K562 (cell line): ENCODE data around the gene PHLPP2. TPM values are rescaled to one million over a fixed set of nuclear protein-coding genes. Genes with fewer than 3 reads are reported as not detected.

Source experiments
- ATAC-seq: fragments of 200-7000 bp; cut with Tn5 transposase; 3 replicates; pipeline ENCODE4 v1.9.1; 2020; ENCODE audit warnings: moderate library complexity
- BruUV-seq: library from RNA; stranded (reverse); fragments of 400-500 nt; replicated peaks from 2 replicates; lab custom pipeline; 2021; lab: Mats Ljungman, UMichigan
- CTCF ChIA-PET: fragments of 300-600 bp; formaldehyde crosslinking; extraction: SDS; loops from one replicate; lab custom pipeline; 2021; ENCODE audit warnings: low intra/inter-chr PET ratio; lab: Yijun Ruan, JAX
- POLR2A ChIA-PET: fragments of 300-600, 350-650 bp; sonication (Branson Sonifier 250); formaldehyde crosslinking; extraction: SDS; loops from one replicate; lab custom pipeline; 2021; ENCODE audit warnings: antibody characterized with exemption, inconsistent platforms; lab: Yijun Ruan, JAX
- DNase-seq, 4 experiments: peaks; one replicate each; pipeline versions ENCODE4 v3.0.0 to v3.0.0-alpha.2; 2011 to 2018; ENCODE audit warnings: low spot score in 3 of 4, mixed read lengths in 3 of 4; ENCODE audit errors: extremely low read depth in 1 of 4
- FAIRE-seq: peaks from 2 replicates; lab custom pipeline; 2011; peaks lifted over from hg19 to GRCh38; lab: Jason Lieb, UNC
- H2AFZ ChIP-seq: 2 replicates; pipeline ENCODE4 v1.6.0; 2011; ENCODE audit warnings: low read depth, low read length, control low read depth, inconsistent platforms
- H3K27ac ChIP-seq: fragments of 200-600 bp; 3 replicates; pipeline ENCODE4 v1.8.0; 2011; ENCODE audit warnings: low read depth, mild to moderate bottlenecking, control low read depth, inconsistent platforms, low read length, moderate library complexity, mixed read lengths; ENCODE audit errors: extremely low read depth
- H3K27me3 ChIP-seq, 2 experiments: fragments of 300-600 bp in 1 of 2; 2 replicates in 1 of 2; 3 replicates in 1 of 2; pipeline versions ENCODE4 v1.6.0 to v1.8.0; 2011; ENCODE audit warnings: inconsistent platforms in 2 of 2, low read length in 2 of 2, mild to moderate bottlenecking in 1 of 2, mixed read lengths in 1 of 2, moderate library complexity in 1 of 2; ENCODE audit not compliant: control insufficient read depth in 2 of 2, insufficient read depth in 2 of 2
- H3K36me3 ChIP-seq: fragments of 300-600 bp; 3 replicates; pipeline ENCODE4 v1.8.0; 2011; ENCODE audit warnings: mild to moderate bottlenecking, low read length, inconsistent platforms; ENCODE audit not compliant: control insufficient read depth, insufficient read depth
- H3K4me1 ChIP-seq, 2 experiments: fragments of 200-600 bp in 1 of 2; replicated peaks in 1 of 2; 2 replicates in 1 of 2; 3 replicates in 1 of 2; pipeline versions ENCODE4 v1.5.1 to v1.8.0; 2011; ENCODE audit warnings: inconsistent platforms in 2 of 2, low read length in 2 of 2, mild to moderate bottlenecking in 1 of 2, mixed read lengths in 1 of 2, moderate library complexity in 1 of 2; ENCODE audit not compliant: control insufficient read depth in 2 of 2, insufficient read depth in 2 of 2
- H3K4me2 ChIP-seq: 2 replicates; pipeline ENCODE4 v1.6.1; 2011; ENCODE audit warnings: low read length, control low read depth, inconsistent platforms, mixed read lengths; ENCODE audit not compliant: insufficient read depth
- H3K4me3 ChIP-seq: fragments of 200-600 bp; sonication (generic), shearing (Covaris generic); 2 replicates; pipeline ENCODE4 v1.5.1; 2016; ENCODE audit warnings: control low read depth, inconsistent platforms
- H3K79me2 ChIP-seq: fragments of 200-600 bp; 3 replicates; pipeline ENCODE4 v1.8.0; 2011; ENCODE audit warnings: low read length, inconsistent platforms; ENCODE audit not compliant: control insufficient read depth, insufficient read depth
- H3K9ac ChIP-seq, 2 experiments: 2 replicates each; pipeline versions ENCODE4 v1.6.0 to v1.6.1; 2011; ENCODE audit warnings: low read depth in 2 of 2, low read length in 2 of 2, control low read depth in 1 of 2, inconsistent platforms in 1 of 2, mild to moderate bottlenecking in 1 of 2, mixed read lengths in 1 of 2; ENCODE audit not compliant: insufficient read depth in 1 of 2
- H3K9me1 ChIP-seq: one replicate; pipeline ENCODE4 v1.6.0; 2011; ENCODE audit warnings: inconsistent platforms, mild to moderate bottlenecking, low read length, moderate library complexity; ENCODE audit not compliant: control insufficient read depth, insufficient read depth
- H3K9me3 ChIP-seq: replicated peaks from 2 replicates; pipeline ENCODE4 v1.5.1; 2011; ENCODE audit warnings: low read depth, low read length, inconsistent platforms; ENCODE audit not compliant: control insufficient read depth, insufficient read depth
- H4K20me1 ChIP-seq: replicated peaks from 2 replicates; pipeline ENCODE4 v1.6.1; 2011; ENCODE audit warnings: low read length, inconsistent platforms, mixed read lengths; ENCODE audit not compliant: control insufficient read depth, insufficient read depth
- AFF4 ChIP-seq: sonication (generic); formaldehyde crosslinking; IDR thresholded peaks from 2 replicates; pipeline ENCODE4 v1.8.0; 2023; ENCODE audit warnings: mild to moderate bottlenecking, missing genetic modification reagents
- CEBPG ChIP-seq, 3 experiments: fragments of 200-800 bp in 1 of 3; sonication (Bioruptor generic) in 1 of 3; sonication (generic) in 1 of 3; formaldehyde crosslinking in 1 of 3; IDR thresholded peaks in 2 of 3; conservative IDR thresholded peaks in 1 of 3; 2 replicates each; pipeline versions ENCODE4 v1.6.1 to v1.8.0; 2016 to 2022; ENCODE audit warnings: missing compliant biosample characterization in 2 of 3, missing genetic modification characterization in 2 of 3, mild to moderate bottlenecking in 1 of 3, missing genetic modification reagents in 1 of 3
- E2F3 ChIP-seq: fragments of 250-450 bp; sonication (Bioruptor Pico); IDR thresholded peaks from 2 replicates; pipeline ENCODE4 v1.4.0; 2020; ENCODE audit warnings: mild to moderate bottlenecking
- GABPB1 ChIP-seq: sonication (generic); formaldehyde crosslinking; IDR thresholded peaks from 2 replicates; pipeline ENCODE4 v1.8.0; 2022; ENCODE audit warnings: mild to moderate bottlenecking, missing genetic modification reagents
- HDAC2 ChIP-seq: fragments of 450-650 bp; IDR thresholded peaks from 2 replicates; pipeline ENCODE4 v1.6.1; 2016; ENCODE audit warnings: mild to moderate bottlenecking
- HMBOX1 ChIP-seq: sonication (generic); IDR thresholded peaks from 2 replicates; pipeline ENCODE4 v1.6.1; 2016
- ILF3 ChIP-seq: fragments of 450-650 bp; IDR thresholded peaks from 2 replicates; pipeline ENCODE4 v1.6.1; 2018; ENCODE audit warnings: antibody characterized with exemption, mild to moderate bottlenecking, moderate library complexity, borderline replicate concordance
- KLF1 ChIP-seq: fragments of 450-650 bp; IDR thresholded peaks from 2 replicates; pipeline ENCODE4 v1.6.1; 2016; ENCODE audit warnings: missing genetic modification characterization, missing compliant biosample characterization
- MIER1 ChIP-seq: fragments of 450-650 bp; IDR thresholded peaks from 2 replicates; pipeline ENCODE4 v1.6.1; 2016; ENCODE audit warnings: antibody characterized with exemption, mild to moderate bottlenecking, low read depth
- MLX ChIP-seq, 2 experiments: fragments of 450-650 bp in 1 of 2; sonication (generic) in 1 of 2; formaldehyde crosslinking; conservative IDR thresholded peaks; 2 replicates each; pipeline versions ENCODE4 v1.4.0 to v1.8.1; 2020 to 2022; ENCODE audit warnings: mild to moderate bottlenecking in 1 of 2, missing genetic modification reagents in 1 of 2
- PHF20 ChIP-seq: fragments of 450-650 bp; IDR thresholded peaks from 2 replicates; pipeline ENCODE4 v1.6.1; 2018; ENCODE audit not compliant: partially characterized antibody
- RHOXF2B ChIP-seq: fragments of 250-450 bp; sonication (Bioruptor Pico); conservative IDR thresholded peaks from 2 replicates; pipeline ENCODE4 v1.5.1; 2021
- STAT6 ChIP-seq: sonication (generic); formaldehyde crosslinking; IDR thresholded peaks from 2 replicates; pipeline ENCODE4 v1.8.1; 2023; ENCODE audit warnings: mild to moderate bottlenecking, missing genetic modification reagents
- XRCC4 ChIP-seq: IDR thresholded peaks from one replicate; pipeline ENCODE4 v1.6.1; 2011; ENCODE audit not compliant: insufficient read depth, insufficient read length; ENCODE audit errors: extremely low read depth
- YBX1 ChIP-seq: fragments of 450-650 bp; IDR thresholded peaks from 2 replicates; pipeline ENCODE4 v1.7.1; 2016; ENCODE audit warnings: mild to moderate bottlenecking
- ZNF311 ChIP-seq: fragments of 250-450 bp; sonication (Bioruptor Pico); IDR thresholded peaks from 2 replicates; pipeline ENCODE4 v1.4.0; 2020; ENCODE audit warnings: mild to moderate bottlenecking, moderate library complexity
- WGBS: fragments of 100-300 bp; shearing (Covaris generic); methylation state at CpG from one replicate; pipeline ENCODE4 v1.1.6; 2016; ENCODE audit warnings: low coverage, mixed read lengths; ENCODE audit not compliant: insufficient coverage; ENCODE audit errors: missing lambda C conversion rate; 5-methylcytosine and 5-hydroxymethylcytosine counted together
- in situ Hi-C: fragments of 300-500 bp; cut with MboI; formaldehyde crosslinking; loops from 4 replicates; pipeline ENCODE4 v1.15.0; 2018; ENCODE audit warnings: inconsistent platforms, mixed read lengths
- intact Hi-C: fragments of 100-400 bp; cut with micrococcal nuclease; formaldehyde crosslinking; loops from 2 replicates; pipeline ENCODE4 v1.14.2; 2022
- polyA plus RNA-seq, 8 experiments: library from polyadenylated mRNA; depleted of rRNA in 4 of 8; stranded (reverse) in 5 of 8; unstranded in 3 of 8; fragments of >200 nt; fragmentation: Nextera tagmentation in 2 of 8; fragmentation: Illumina TruSeq in 1 of 8; extraction: Ambion mirVana in 2 of 8; extraction: Trizol in 1 of 8; gene quantifications; 2 replicates each; pipeline versions ENCODE4 v1.2.1 to v1.2.3, GENCODE V29; 2011 to 2014; ENCODE audit warnings: inconsistent platforms in 1 of 8, missing spikeins in 1 of 8
- total RNA-seq, 7 experiments: library from RNA; depleted of rRNA in 6 of 7; stranded (reverse); fragments of >200 nt in 6 of 7; fragmentation: Illumina TruSeq in 2 of 7; extraction: Trizol in 2 of 7; gene quantifications; 2 replicates each; pipeline versions ENCODE4 v1.2.1 to v1.2.3, GENCODE V29; 2011 to 2021; ENCODE audit warnings: low replicate concordance in 1 of 7

Gene PHLPP2
- total and polyA plus RNA-seq, 9 of the 15 experiments (the other 6 are each of a cell fraction or from before 2014, with no cell fraction given): 0.60 to 7.1 (median 2.6) TPM

GRCh38 chr16:71630808-71631207 is 93.7 kb downstream of the PHLPP2 start:
- ChIA-PET CTCF (no interaction called here), POLR2A (no interaction called here)
- Histone ChIP-seq H3K4me2 (no peak overlapping the region), H3K4me1 (peaks cover 0 to 12% of the 10 kb centered on the region in 2 experiments; a peak in 2 of 5 replicates), H3K36me3 (no peaks in the 10 kb centered on the region), H3K4me3 (no peak overlapping the region), H3K9ac (no peak overlapping the region), H3K79me2 (no peaks in the 10 kb centered on the region), H3K27me3 (peaks cover 27 to 51% of the 10 kb centered on the region in 2 experiments), H3K9me1 (no peaks in the 10 kb centered on the region), H2AFZ (no peak overlapping the region), H4K20me1 (no peaks in the 10 kb centered on the region), H3K9me3 (no peaks in the 10 kb centered on the region), H3K27ac (no peak overlapping the region)
- BruUV-seq: no TSS peak
- FAIRE-seq: no peak
- no peak for TF ChIP-seq CEBPG (CRISPR knock-in tag; IDR thresholded peaks at IDR 0.05)
- TF ChIP-seq CEBPG (tag; conservative IDR thresholded peaks at IDR 0.05 in 1 of 2, IDR thresholded peaks at IDR 0.05 in 1 of 2): no peak
- no peak for TF ChIP-seq ILF3
- no peak for TF ChIP-seq STAT6
- no peak for TF ChIP-seq HDAC2
- TF ChIP-seq MLX (CRISPR knock-in tag; conservative IDR thresholded peaks at IDR 0.05): no peak
- no peak for TF ChIP-seq RHOXF2B (CRISPR knock-in tag)
- no peak for TF ChIP-seq GABPB1
- TF ChIP-seq KLF1 (tag): no peak
- no peak for TF ChIP-seq HMBOX1
- TF ChIP-seq PHF20: no peak
- no peak for TF ChIP-seq YBX1
- TF ChIP-seq MIER1: no peak
- no peak for TF ChIP-seq ZNF311 (CRISPR knock-in tag)
- no peak for TF ChIP-seq AFF4 (CRISPR knock-in tag)
- TF ChIP-seq XRCC4: no peak
- no peak for TF ChIP-seq E2F3 (CRISPR knock-in tag)
- 8% methylated on average over 4 of the region's 4 CpGs for WGBS
- ATAC-seq: no peak
- intact Hi-C loops (no loop called here), in situ Hi-C loops (no loop called here)
- DNase-seq: no peak
